WI38 (cell line): ENCODE results near the gene MARK3.
"Not testable (repeated sequence)": the region's sequence is repeated elsewhere in the genome, so short reads cannot be mapped to it uniquely, and the experiment has no call there.

Source experiments
- H3K4me3 ChIP-seq: 2 replicates; pipeline ENCODE4 v1.5.1; 2011; ENCODE audit warnings: low read depth, mild to moderate bottlenecking, control low read depth, low read length
- CTCF ChIP-seq: IDR thresholded peaks from 2 replicates; pipeline ENCODE4 v1.5.1; 2012; ENCODE audit warnings: low read depth, mild to moderate bottlenecking, control low read depth, low read length

Gene MARK3

GRCh38 chr14:103353362-103353761 lies 31.9 kb upstream of the MARK3 start:
- H3K4me3 ChIP-seq = no peak overlapping the region
- no peak for TF ChIP-seq CTCF

- no peak overlapping the region for H3K4me3 ChIP-seq
- no peak for TF ChIP-seq CTCF
These were observed 31.1 kb upstream of the MARK3 start for GRCh38 chr14:103354141-103354540.

GRCh38 chr14:103356024-103356682 lies 29.1 kb upstream of the MARK3 start:
- H3K4me3 ChIP-seq = no peak overlapping the region

GRCh38 chr14:103357552-103357951 lies 27.7 kb upstream of the MARK3 start:
- not testable (repeated sequence) for H3K4me3 ChIP-seq

More at GRCh38 chr14:103356024-103356682, 29.1 kb upstream of the MARK3 start:
- TF ChIP-seq CTCF = no peak

GRCh38 chr14:103360548-103360947 lies 24.7 kb upstream of the MARK3 start:
- TF ChIP-seq CTCF = no peak
- H3K4me3 ChIP-seq = no peak overlapping the region

GRCh38 chr14:103361867-103362266 lies 23.3 kb upstream of the MARK3 start:
- no peak overlapping the region for H3K4me3 ChIP-seq
- TF ChIP-seq CTCF = no peak

- no peak overlapping the region for H3K4me3 ChIP-seq
These were observed 22.4 kb upstream of the MARK3 start for GRCh38 chr14:103362780-103363179.

More at GRCh38 chr14:103362780-103363179, 22.4 kb upstream of the MARK3 start:
- no peak for TF ChIP-seq CTCF
